ENCODE results near the gene LXN. TPM values are rescaled to one million over a fixed set of nuclear protein-coding genes. Genes with fewer than 3 reads are reported as not detected.
A peak's percentile ranks its signal among the peaks of the same experiment; 100 is the strongest.

The LXN gene
- total RNA-seq, 2 experiments from 2014 or later, result 12.5 to 13.9 TPM

- H3K4me1 Mint-ChIP-seq, result peaks cover 24% of the 10 kb centered on the region
- POLR2A ChIA-PET, result interaction anchor here (0.9 kb wide), 1 partner anchor 80 kb away, joined by 3 read pairs; no protein-coding TSS in a partner anchor
- CTCF ChIA-PET, result interaction anchor here (1.2 to 2.9 kb wide), 3 partner anchors 15 to 103 kb away, joined by 3 to 8 read pairs (median 5); no protein-coding TSS in a partner anchor
These were observed 29.8 kb downstream of the LXN start for GRCh38 chr3:158642474-158643210.

GRCh38 chr3:158642005-158642404, 30.4 kb downstream of the LXN start:
- Mint-ChIP-seq H3K27ac (no peak overlapping the region), H3K4me1 (peaks cover 23% of the 10 kb centered on the region), H3K36me3 (ENCODE audit: low read depth) (peaks cover 8% of the 10 kb centered on the region), H3K9me3 (ENCODE audit: low read depth) (no peaks in the 10 kb centered on the region), H3K4me3 (no peak overlapping the region), H3K27me3 (no peaks in the 10 kb centered on the region)
- CTCF ChIA-PET, result interaction anchor here (1.2 to 2.9 kb wide), 3 partner anchors 16 to 102 kb away, joined by 3 to 8 read pairs (median 5); no protein-coding TSS in a partner anchor
- peak; percentile 20 for DNase-seq
- POLR2A ChIA-PET, result interaction anchor here (0.9 kb wide), 1 partner anchor 81 kb away, joined by 3 read pairs; no protein-coding TSS in a partner anchor
- intact Hi-C loops (cut with DNase I, micrococcal nuclease), result loop anchor here (10.0 kb wide), 3 partner anchors 107 to 1467 kb away; partner anchors contain the start of gene SHOX2 (in 1 of the 2)
- ATAC-seq, result no peak

More at GRCh38 chr3:158642474-158643210, 29.8 kb downstream of the LXN start:
- DNase-seq (no peak), ATAC-seq (no peak)
- peaks cover 10% of the 10 kb centered on the region for H3K36me3 Mint-ChIP-seq (ENCODE audit: low read depth)
- H3K4me3 Mint-ChIP-seq, result no peak overlapping the region
- no peaks in the 10 kb centered on the region for H3K27me3 Mint-ChIP-seq
- intact Hi-C loops (cut with DNase I, micrococcal nuclease), result loop anchor here (10.0 kb wide), 3 partner anchors 108 to 1468 kb away; partner anchors contain the start of gene SHOX2 (in 1 of the 2)
- no peaks in the 10 kb centered on the region for H3K9me3 Mint-ChIP-seq (ENCODE audit: low read depth)
- no peak overlapping the region for H3K27ac Mint-ChIP-seq

- Mint-ChIP-seq H3K4me3 (no peak overlapping the region), H3K27ac (no peak overlapping the region), H3K36me3 (ENCODE audit: low read depth) (no peaks in the 10 kb centered on the region), H3K27me3 (no peaks in the 10 kb centered on the region), H3K4me1 (peaks cover 13% of the 10 kb centered on the region), H3K9me3 (ENCODE audit: low read depth) (no peaks in the 10 kb centered on the region)
- intact Hi-C loops (cut with DNase I, micrococcal nuclease), result loop anchor here (10.0 kb wide), 3 partner anchors 106 to 1466 kb away; partner anchors contain the start of gene SHOX2 (in 1 of the 2)
- ChIA-PET CTCF (interaction anchor here (2.9 kb wide), 1 partner anchor 19 kb away, joined by 8 read pairs; no protein-coding TSS in a partner anchor), POLR2A (no interaction called here)
- DNase-seq (no peak), ATAC-seq (no peak)
These were observed 31.8 kb downstream of the LXN start for GRCh38 chr3:158640646-158641045.

GRCh38 chr3:158631981-158632380, 40.5 kb downstream of the LXN start:
- intact Hi-C loops (cut with DNase I, micrococcal nuclease), result no loop called here
- Mint-ChIP-seq H3K27me3 (peaks cover 5% of the 10 kb centered on the region), H3K9me3 (ENCODE audit: low read depth) (no peaks in the 10 kb centered on the region), H3K27ac (no peak overlapping the region), H3K4me3 (no peak overlapping the region), H3K4me1 (peaks cover 4% of the 10 kb centered on the region), H3K36me3 (ENCODE audit: low read depth) (no peaks in the 10 kb centered on the region)
- POLR2A ChIA-PET, result no interaction called here
- CTCF ChIA-PET, result interaction anchor here (1.2 kb wide), 1 partner anchor 12 kb away, joined by 5 read pairs; the partner anchor contains the start of gene GFM1
- DNase-seq, result no peak
- no peak for ATAC-seq

GRCh38 chr3:158625881-158626280, 46.6 kb downstream of the LXN start:
- POLR2A ChIA-PET, result no interaction called here
- CTCF ChIA-PET, result no interaction called here
- peaks cover 8% of the 10 kb centered on the region for H3K27me3 Mint-ChIP-seq
- H3K4me3 Mint-ChIP-seq, result no peak overlapping the region
- ATAC-seq (no peak), DNase-seq (no peak)
- H3K36me3 Mint-ChIP-seq (ENCODE audit: low read depth), result no peaks in the 10 kb centered on the region
- peaks cover 3% of the 10 kb centered on the region for H3K9me3 Mint-ChIP-seq (ENCODE audit: low read depth)
- H3K4me1 Mint-ChIP-seq, result no peaks in the 10 kb centered on the region
- intact Hi-C loops (cut with DNase I, micrococcal nuclease), result no loop called here
- no peak overlapping the region for H3K27ac Mint-ChIP-seq

GRCh38 chr3:158617982-158618875, 54.2 kb downstream of the LXN start:
- peaks cover 3% of the 10 kb centered on the region for H3K9me3 Mint-ChIP-seq (ENCODE audit: low read depth)
- peaks cover 4% of the 10 kb centered on the region for H3K27me3 Mint-ChIP-seq
- H3K4me1 Mint-ChIP-seq, result no peaks in the 10 kb centered on the region
- intact Hi-C loops (cut with DNase I, micrococcal nuclease), result no loop called here
- ATAC-seq, result no peak
- no peak for DNase-seq
- CTCF ChIA-PET, result interaction anchor here (0.7 to 1.8 kb wide), 4 partner anchors 13 to 110 kb away, joined by 3 to 9 read pairs (median 3); partner anchors contain the start of gene GFM1
- no peak overlapping the region for H3K4me3 Mint-ChIP-seq
- H3K36me3 Mint-ChIP-seq (ENCODE audit: low read depth), result no peaks in the 10 kb centered on the region
- POLR2A ChIA-PET, result interaction anchor here (0.8 kb wide), 1 partner anchor 638 kb away, joined by 3 read pairs; no protein-coding TSS in a partner anchor
- no peak overlapping the region for H3K27ac Mint-ChIP-seq

Other genes with a start within 250 kb of the LXN start
- gene MLF1, start 101.5 kb downstream of the LXN start, total RNA-seq, result 1 to 10 TPM; 2.4 to 3.4 TPM
- 10 to 100 TPM; 50.5 to 51.4 TPM for gene GFM1, start 28.1 kb downstream of the LXN start, total RNA-seq
- gene RARRES1, start 59.8 kb upstream of the LXN start, total RNA-seq, result not detected
- 10 to 100 TPM in 1 of 2 experiments, 1 to 10 TPM in 1; 6.9 to 13.1 TPM for gene MFSD1, start 129.4 kb upstream of the LXN start, total RNA-seq

All from activated CD4-positive, alpha-beta T cell treated with anti-CD3 and anti-CD28 coated beads for 36 hours (primary cell).